Measurements from ENCODE around the gene SHISA7. TPM values are rescaled to one million over a fixed set of nuclear protein-coding genes. Genes with fewer than 3 reads are reported as not detected.

SHISA7 gene
- total RNA-seq, 1 donor from 2014 or later: 3.2 TPM

- Mint-ChIP-seq H3K36me3 (ENCODE audit: unreplicated experiment) (no peaks in the 10 kb centered on the region), H3K4me3 (ENCODE audit: unreplicated experiment) (peak overlapping the region; percentile 95), H3K9me3 (ENCODE audit: unreplicated experiment) (peaks cover 19% of the 10 kb centered on the region), H3K4me1 (ENCODE audit: low read depth, unreplicated experiment) (peaks cover 22% of the 10 kb centered on the region), H3K27me3 (ENCODE audit: unreplicated experiment) (peaks cover 18% of the 10 kb centered on the region), H3K27ac (ENCODE audit: unreplicated experiment) (peak overlapping the region; percentile 91)
- TF ChIP-seq CTCF (IDR thresholded peaks at IDR 0.05; ENCODE audit: partially characterized antibody, unreplicated experiment): no peak
- DNase-seq: no peak
These were observed 56.6 kb downstream of the SHISA7 start for GRCh38 chr19:55386493-55386971.

- H3K27ac Mint-ChIP-seq (ENCODE audit: unreplicated experiment): peak within 1 kb of the TSS; percentile 91
- H3K36me3 Mint-ChIP-seq (ENCODE audit: unreplicated experiment): no peaks in the 10 kb centered on the region
- peaks cover 20% of the 10 kb centered on the region for H3K9me3 Mint-ChIP-seq (ENCODE audit: unreplicated experiment)
- no peak for TF ChIP-seq CTCF (IDR thresholded peaks at IDR 0.05; ENCODE audit: partially characterized antibody, unreplicated experiment)
- peak within 1 kb of the TSS; percentile 95 for H3K4me3 Mint-ChIP-seq (ENCODE audit: unreplicated experiment)
- DNase-seq: peak; percentile 95
- H3K4me1 Mint-ChIP-seq (ENCODE audit: low read depth, unreplicated experiment): peaks cover 21% of the 10 kb centered on the region
- H3K27me3 Mint-ChIP-seq (ENCODE audit: unreplicated experiment): peaks cover 20% of the 10 kb centered on the region
These were observed 57.2 kb downstream of the SHISA7 start, which contains the start of gene RPL28 for GRCh38 chr19:55385724-55386492. Gene RPL28 (plus strand): TSS chr19:55385932. CDS start chr19:55386358, 426 bp downstream.

DNA sequence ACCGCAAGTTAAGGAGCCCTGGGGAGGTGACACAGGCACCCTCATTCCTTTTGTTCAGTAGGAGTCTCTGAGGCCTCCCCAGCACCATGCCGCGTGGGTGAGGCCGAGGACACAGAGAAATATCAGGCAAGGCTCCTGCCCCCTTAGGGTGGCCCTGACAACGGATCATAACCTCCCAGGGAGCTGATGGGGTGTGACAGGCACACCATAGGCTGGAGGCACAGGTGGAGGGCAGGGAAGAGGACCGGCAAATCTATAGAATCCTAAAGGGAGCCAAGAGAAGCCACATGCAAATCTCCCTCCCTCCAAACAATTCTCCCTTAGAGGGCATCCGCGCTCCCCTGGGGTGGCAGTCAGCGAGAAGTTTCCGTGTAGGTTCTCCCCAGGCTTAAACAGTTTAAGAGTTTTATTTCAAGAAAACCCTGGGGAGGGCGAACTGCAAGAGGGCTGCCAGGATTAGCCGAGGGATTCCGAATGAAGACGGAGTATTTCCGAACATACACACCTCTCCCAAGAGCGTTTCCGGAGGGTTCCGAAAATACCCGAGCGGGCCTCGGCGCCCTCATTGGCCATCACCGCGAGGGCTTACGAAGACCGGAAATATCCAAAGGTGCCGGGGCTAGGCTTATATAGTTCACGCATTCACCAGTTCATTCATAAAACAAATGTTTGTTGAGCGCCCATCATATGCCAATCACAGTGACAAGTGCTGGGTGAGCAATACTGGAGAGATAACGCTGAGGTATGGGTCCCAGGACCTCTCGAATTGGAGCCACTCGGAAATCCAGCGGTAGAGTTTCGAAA lies 58.0 kb downstream of the SHISA7 start:
- peak overlapping the region; percentile 95 for H3K4me3 Mint-ChIP-seq (ENCODE audit: unreplicated experiment)
- H3K9me3 Mint-ChIP-seq (ENCODE audit: unreplicated experiment): peaks cover 22% of the 10 kb centered on the region

DNA sequence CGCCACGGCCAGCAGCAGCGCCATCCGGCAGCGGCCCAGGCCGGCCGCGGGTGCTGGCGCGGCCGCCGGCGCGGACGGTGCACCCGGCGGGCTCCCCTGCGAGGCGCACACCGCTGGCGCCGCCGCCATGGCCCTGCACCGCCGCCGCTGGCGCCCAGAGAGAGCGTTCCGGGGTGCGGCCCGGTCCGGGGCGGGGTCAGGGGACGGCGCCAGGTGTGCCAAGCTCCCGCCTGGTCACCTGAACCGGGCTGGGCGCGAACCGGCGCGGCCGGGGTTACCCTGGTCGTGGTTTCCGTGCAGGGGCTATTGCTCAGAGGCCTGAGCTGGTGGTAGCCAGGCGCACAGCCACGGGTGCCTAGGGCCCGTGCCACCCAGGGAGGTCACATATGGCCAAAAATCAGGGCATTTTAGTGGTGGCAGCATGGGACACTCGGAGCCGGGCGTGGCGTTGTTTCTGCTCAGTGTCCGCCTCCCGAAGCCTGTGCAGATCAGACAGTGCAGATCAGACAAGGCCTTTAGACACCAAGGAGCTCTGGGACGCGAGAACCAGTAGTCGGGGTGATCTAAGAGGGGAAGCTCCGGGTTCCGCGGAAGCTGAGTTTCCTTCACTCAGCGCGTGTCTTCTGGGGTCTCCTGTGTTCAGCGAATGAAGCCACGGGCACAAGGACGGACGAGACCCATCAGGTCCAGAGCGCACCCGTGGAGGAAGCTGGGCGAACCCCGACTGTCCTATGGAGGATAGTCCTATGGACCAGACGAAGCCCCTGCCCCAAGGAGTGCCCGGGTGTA lies 58.8 kb downstream of the SHISA7 start, which contains the start of gene TMEM238:
TSS of gene TMEM238 (minus strand) at position 162 of the 789 bp plus-strand sequence. CDS start at position 129, 33 bp downstream.
- peaks cover 24% of the 10 kb centered on the region for H3K9me3 Mint-ChIP-seq (ENCODE audit: unreplicated experiment)
- H3K27ac Mint-ChIP-seq (ENCODE audit: unreplicated experiment): peak within 1 kb of the TSS; percentile 92
- TF ChIP-seq CTCF (IDR thresholded peaks at IDR 0.05; ENCODE audit: partially characterized antibody, unreplicated experiment): no peak
- DNase-seq: no peak
- H3K36me3 Mint-ChIP-seq (ENCODE audit: unreplicated experiment): no peaks in the 10 kb centered on the region
- H3K27me3 Mint-ChIP-seq (ENCODE audit: unreplicated experiment): peaks cover 21% of the 10 kb centered on the region
- peaks cover 17% of the 10 kb centered on the region for H3K4me1 Mint-ChIP-seq (ENCODE audit: low read depth, unreplicated experiment)
- H3K4me3 Mint-ChIP-seq (ENCODE audit: unreplicated experiment): peak within 1 kb of the TSS; percentile 95

More for the DNA sequence above, 58.0 kb downstream of the SHISA7 start:
- H3K27ac Mint-ChIP-seq (ENCODE audit: unreplicated experiment): peak overlapping the region; percentile 91
- H3K4me1 Mint-ChIP-seq (ENCODE audit: low read depth, unreplicated experiment): peaks cover 17% of the 10 kb centered on the region
- H3K27me3 Mint-ChIP-seq (ENCODE audit: unreplicated experiment): peaks cover 20% of the 10 kb centered on the region
- peak; percentile 98 for DNase-seq
- no peak for TF ChIP-seq CTCF (IDR thresholded peaks at IDR 0.05; ENCODE audit: partially characterized antibody, unreplicated experiment)
- no peaks in the 10 kb centered on the region for H3K36me3 Mint-ChIP-seq (ENCODE audit: unreplicated experiment)

Data from glutamatergic neuron (in vitro differentiated cells).